ENCODE measurements around the gene HRH2.
"Not testable (repeated sequence)": the region's sequence is repeated elsewhere in the genome, so short reads cannot be mapped to it uniquely, and the experiment has no call there.

HRH2 gene

GRCh38 chr5:175657593-175658271, at the start of gene HRH2:
Gene HRH2, plus strand, starts transcription at chr5:175658071. Its CDS starts 25,163 bp downstream, at chr5:175683234.
- Histone ChIP-seq H3K4me1 (ENCODE audit: insufficient read depth, low read length) (no peaks in the 10 kb centered on the region), H3K36me3 (ENCODE audit: insufficient read depth, low read length) (no peaks in the 10 kb centered on the region), H3K9ac (ENCODE audit: low read depth, low read length) (peak within 1 kb of the TSS; percentile 65), H3K9me3 (ENCODE audit: control insufficient read depth, insufficient read depth, low read length) (no peaks in the 10 kb centered on the region)

GRCh38 chr5:175609526-175609925, 48.3 kb upstream of the HRH2 start:
- Histone ChIP-seq H3K9ac (ENCODE audit: low read depth, low read length) (no peak overlapping the region), H3K4me1 (ENCODE audit: insufficient read depth, low read length) (no peaks in the 10 kb centered on the region), H3K9me3 (ENCODE audit: control insufficient read depth, insufficient read depth, low read length) (peaks cover 13% of the 10 kb centered on the region), H3K36me3 (ENCODE audit: insufficient read depth, low read length) (no peaks in the 10 kb centered on the region; the same call in 1 of the 2 replicates)

GRCh38 chr5:175610381-175610780, 47.5 kb upstream of the HRH2 start:
- Histone ChIP-seq H3K9me3 (ENCODE audit: control insufficient read depth, insufficient read depth, low read length) (peaks cover 9% of the 10 kb centered on the region), H3K4me1 (ENCODE audit: insufficient read depth, low read length) (no peaks in the 10 kb centered on the region), H3K9ac (ENCODE audit: low read depth, low read length) (no peak overlapping the region), H3K36me3 (ENCODE audit: insufficient read depth, low read length) (no peaks in the 10 kb centered on the region; the same call in 1 of the 2 replicates)

- Histone ChIP-seq H3K9ac (ENCODE audit: low read depth, low read length) (no peak overlapping the region), H3K36me3 (ENCODE audit: insufficient read depth, low read length) (no peaks in the 10 kb centered on the region; the same call in 1 of the 2 replicates), H3K9me3 (ENCODE audit: control insufficient read depth, insufficient read depth, low read length) (peaks cover 4% of the 10 kb centered on the region), H3K4me1 (ENCODE audit: insufficient read depth, low read length) (no peaks in the 10 kb centered on the region)
Measured at GRCh38 chr5:175610898-175611297, 47.0 kb upstream of the HRH2 start.

GRCh38 chr5:175614223-175614815, 43.6 kb upstream of the HRH2 start:
- no peaks in the 10 kb centered on the region for H3K4me1 ChIP-seq (ENCODE audit: insufficient read depth, low read length)
- no peaks in the 10 kb centered on the region for H3K36me3 ChIP-seq (ENCODE audit: insufficient read depth, low read length)
- H3K9me3 ChIP-seq (ENCODE audit: control insufficient read depth, insufficient read depth, low read length), result no peaks in the 10 kb centered on the region; the same call in 1 of the 2 replicates
- no peak overlapping the region for H3K9ac ChIP-seq (ENCODE audit: low read depth, low read length)

GRCh38 chr5:175614861-175615260, 43.0 kb upstream of the HRH2 start:
- Histone ChIP-seq H3K9ac (ENCODE audit: low read depth, low read length) (no peak overlapping the region), H3K36me3 (ENCODE audit: insufficient read depth, low read length) (no peaks in the 10 kb centered on the region), H3K4me1 (ENCODE audit: insufficient read depth, low read length) (no peaks in the 10 kb centered on the region), H3K9me3 (ENCODE audit: control insufficient read depth, insufficient read depth, low read length) (no peaks in the 10 kb centered on the region; the same call in 1 of the 2 replicates)

DNA sequence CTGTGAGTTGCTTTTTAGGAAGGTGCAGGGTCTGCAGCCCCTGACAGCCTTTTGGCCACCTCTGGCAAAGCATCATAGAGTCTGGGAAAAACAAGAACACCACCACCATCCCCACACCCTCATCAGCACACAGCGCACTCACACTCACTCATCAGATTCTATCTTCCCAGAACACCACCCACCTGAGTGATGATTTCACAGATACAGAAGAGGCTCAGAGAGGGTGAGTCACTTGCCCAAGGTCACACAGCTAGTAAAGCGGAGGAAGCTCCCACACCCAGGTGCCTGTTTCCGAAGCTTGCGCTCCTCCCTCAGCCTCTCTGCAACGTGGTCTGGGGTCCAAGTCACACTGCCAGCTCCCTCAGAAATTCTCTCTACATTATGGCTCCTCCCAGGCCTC, 41.8 kb upstream of the HRH2 start:
- H3K9ac ChIP-seq (ENCODE audit: low read depth, low read length), result no peak overlapping the region
- H3K36me3 ChIP-seq (ENCODE audit: insufficient read depth, low read length), result no peaks in the 10 kb centered on the region
- no peaks in the 10 kb centered on the region for H3K4me1 ChIP-seq (ENCODE audit: insufficient read depth, low read length)
- H3K9me3 ChIP-seq (ENCODE audit: control insufficient read depth, insufficient read depth, low read length), result no peaks in the 10 kb centered on the region; the same call in 1 of the 2 replicates

- H3K9ac ChIP-seq (ENCODE audit: low read depth, low read length); H3K9me3 ChIP-seq (ENCODE audit: control insufficient read depth, insufficient read depth, low read length); H3K36me3 ChIP-seq (ENCODE audit: insufficient read depth, low read length); H3K4me1 ChIP-seq (ENCODE audit: insufficient read depth, low read length): not testable (repeated sequence)
Measured at GRCh38 chr5:175616527-175616926, 41.3 kb upstream of the HRH2 start.

DNA sequence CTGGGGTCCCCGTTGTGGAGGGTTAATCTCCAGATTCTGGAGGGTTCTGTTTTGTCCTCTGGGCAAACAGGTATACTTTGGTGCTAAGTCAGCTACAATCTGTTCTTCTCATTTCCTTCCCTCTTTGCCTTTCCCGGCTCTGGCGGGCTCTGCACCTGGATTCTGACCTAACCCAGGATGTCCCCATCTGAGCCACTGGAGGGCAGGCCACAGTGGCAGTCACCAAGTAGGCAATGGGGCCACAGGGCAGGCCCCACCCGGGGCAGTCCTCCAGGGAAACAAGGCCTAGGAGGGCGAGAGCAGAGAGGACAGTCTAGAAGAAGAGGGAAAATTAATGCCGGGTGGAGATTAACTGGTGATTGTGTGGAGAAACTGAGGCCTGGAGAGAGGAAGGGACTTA, 40.4 kb upstream of the HRH2 start:
- Histone ChIP-seq H3K4me1 (ENCODE audit: insufficient read depth, low read length) (no peaks in the 10 kb centered on the region), H3K9me3 (ENCODE audit: control insufficient read depth, insufficient read depth, low read length) (peaks cover 2% of the 10 kb centered on the region; the same call in 1 of the 2 replicates), H3K36me3 (ENCODE audit: insufficient read depth, low read length) (no peaks in the 10 kb centered on the region), H3K9ac (ENCODE audit: low read depth, low read length) (no peak overlapping the region)

- peaks cover 2% of the 10 kb centered on the region for H3K9me3 ChIP-seq (ENCODE audit: control insufficient read depth, insufficient read depth, low read length)
- H3K36me3 ChIP-seq (ENCODE audit: insufficient read depth, low read length), result no peaks in the 10 kb centered on the region
- H3K9ac ChIP-seq (ENCODE audit: low read depth, low read length), result no peak overlapping the region
- H3K4me1 ChIP-seq (ENCODE audit: insufficient read depth, low read length), result no peaks in the 10 kb centered on the region
Measured at GRCh38 chr5:175620527-175620926, 37.3 kb upstream of the HRH2 start.

GRCh38 chr5:175621971-175622370, 35.9 kb upstream of the HRH2 start:
- no peak overlapping the region for H3K9ac ChIP-seq (ENCODE audit: low read depth, low read length)
- H3K4me1 ChIP-seq (ENCODE audit: insufficient read depth, low read length), result no peaks in the 10 kb centered on the region

GRCh38 chr5:175623088-175623487, 34.8 kb upstream of the HRH2 start:
- H3K36me3 ChIP-seq (ENCODE audit: insufficient read depth, low read length), result no peaks in the 10 kb centered on the region
- no peak overlapping the region for H3K9ac ChIP-seq (ENCODE audit: low read depth, low read length)
- H3K9me3 ChIP-seq (ENCODE audit: control insufficient read depth, insufficient read depth, low read length), result peaks cover 5% of the 10 kb centered on the region
- no peaks in the 10 kb centered on the region for H3K4me1 ChIP-seq (ENCODE audit: insufficient read depth, low read length)

More at GRCh38 chr5:175621971-175622370, 35.9 kb upstream of the HRH2 start:
- Histone ChIP-seq H3K9me3 (ENCODE audit: control insufficient read depth, insufficient read depth, low read length) (peaks cover 5% of the 10 kb centered on the region), H3K36me3 (ENCODE audit: insufficient read depth, low read length) (no peaks in the 10 kb centered on the region)

GRCh38 chr5:175624316-175624715, 33.6 kb upstream of the HRH2 start:
- H3K36me3 ChIP-seq (ENCODE audit: insufficient read depth, low read length), result no peaks in the 10 kb centered on the region
- peaks cover 5% of the 10 kb centered on the region for H3K9me3 ChIP-seq (ENCODE audit: control insufficient read depth, insufficient read depth, low read length)
- no peak overlapping the region for H3K9ac ChIP-seq (ENCODE audit: low read depth, low read length)
- no peaks in the 10 kb centered on the region for H3K4me1 ChIP-seq (ENCODE audit: insufficient read depth, low read length)

DNA sequence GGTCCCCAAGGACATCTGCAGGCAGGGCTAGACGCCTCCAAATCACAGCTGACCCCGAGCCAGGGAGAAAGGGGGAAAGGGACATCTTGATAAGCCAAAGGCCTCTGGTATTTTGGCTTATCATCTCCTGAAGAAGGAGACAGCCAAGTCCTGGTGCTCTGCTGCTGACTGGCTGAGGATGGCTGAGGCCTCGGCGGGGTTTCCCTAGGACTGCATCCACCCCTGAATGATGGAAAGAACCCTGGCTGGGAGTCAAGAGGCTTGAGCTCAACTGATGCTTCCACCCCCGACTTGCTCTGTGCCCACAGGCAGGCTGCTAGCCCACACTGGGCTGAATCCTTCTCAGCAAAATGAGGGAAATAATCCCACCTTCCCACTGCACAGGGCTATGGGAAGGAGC, 30.9 kb upstream of the HRH2 start:
- Histone ChIP-seq H3K36me3 (ENCODE audit: insufficient read depth, low read length) (no peaks in the 10 kb centered on the region), H3K9ac (ENCODE audit: low read depth, low read length) (no peak overlapping the region), H3K4me1 (ENCODE audit: insufficient read depth, low read length) (no peaks in the 10 kb centered on the region), H3K9me3 (ENCODE audit: control insufficient read depth, insufficient read depth, low read length) (peaks cover 5% of the 10 kb centered on the region)

GRCh38 chr5:175627739-175628138, 30.1 kb upstream of the HRH2 start:
- H3K9ac ChIP-seq (ENCODE audit: low read depth, low read length), result no peak overlapping the region
- H3K9me3 ChIP-seq (ENCODE audit: control insufficient read depth, insufficient read depth, low read length), result peaks cover 3% of the 10 kb centered on the region
- H3K36me3 ChIP-seq (ENCODE audit: insufficient read depth, low read length), result no peaks in the 10 kb centered on the region
- H3K4me1 ChIP-seq (ENCODE audit: insufficient read depth, low read length), result no peaks in the 10 kb centered on the region

Measured in ES-I3 (cell line).